ENCODE measurements around the gene DNAJC17. TPM values are rescaled to one million over a fixed set of nuclear protein-coding genes. Genes with fewer than 3 reads are reported as not detected.
A peak's percentile ranks its signal among the peaks of the same experiment; 100 is the strongest.

Gene DNAJC17
- total and polyA plus RNA-seq, 4 donors, result 10.0 to 32.5 (median 19.9) TPM

GRCh38 chr15:40747685-40748631 lies 59.3 kb downstream of the DNAJC17 start:
- peaks cover 3 to 55% (median 29%) of the 10 kb centered on the region in 4 donors for H3K36me3 ChIP-seq (ENCODE audit: control insufficient read depth in 4 of 4, insufficient read depth in 3 of 4, low read depth in 1 of 4, low read length in 3 of 4)
- H3K27me3 ChIP-seq (ENCODE audit: control insufficient read depth in 4 of 4, insufficient read depth in 4 of 4, low read length in 3 of 4), result no peaks in the 10 kb centered on the region
- no peak for DNase-seq (ENCODE audit: low spot score)
- H3K9me3 ChIP-seq (ENCODE audit: control insufficient read depth in 4 of 4, low read length in 3 of 4), result no peaks in the 10 kb centered on the region
- 67% methylated on average over 7 of the region's 7 CpGs for WGBS
- H3K27ac ChIP-seq (ENCODE audit: low read depth in 1 of 2, low read length in 2 of 2), result no peak overlapping the region
- no peak for TF ChIP-seq JUND (IDR thresholded peaks at IDR 0.05)
- no peak for TF ChIP-seq GABPA (IDR thresholded peaks at IDR 0.05 in 1 of 2, conservative IDR thresholded peaks at IDR 0.05 in 1 of 2)
- TF ChIP-seq, protein P1, sequence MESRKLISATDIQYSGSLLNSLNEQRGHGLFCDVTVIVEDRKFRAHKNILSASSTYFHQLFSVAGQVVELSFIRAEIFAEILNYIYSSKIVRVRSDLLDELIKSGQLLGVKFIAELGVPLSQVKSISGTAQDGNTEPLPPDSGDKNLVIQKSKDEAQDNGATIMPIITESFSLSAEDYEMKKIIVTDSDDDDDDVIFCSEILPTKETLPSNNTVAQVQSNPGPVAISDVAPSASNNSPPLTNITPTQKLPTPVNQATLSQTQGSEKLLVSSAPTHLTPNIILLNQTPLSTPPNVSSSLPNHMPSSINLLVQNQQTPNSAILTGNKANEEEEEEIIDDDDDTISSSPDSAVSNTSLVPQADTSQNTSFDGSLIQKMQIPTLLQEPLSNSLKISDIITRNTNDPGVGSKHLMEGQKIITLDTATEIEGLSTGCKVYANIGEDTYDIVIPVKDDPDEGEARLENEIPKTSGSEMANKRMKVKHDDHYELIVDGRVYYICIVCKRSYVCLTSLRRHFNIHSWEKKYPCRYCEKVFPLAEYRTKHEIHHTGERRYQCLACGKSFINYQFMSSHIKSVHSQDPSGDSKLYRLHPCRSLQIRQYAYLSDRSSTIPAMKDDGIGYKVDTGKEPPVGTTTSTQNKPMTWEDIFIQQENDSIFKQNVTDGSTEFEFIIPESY (IDR thresholded peaks at IDR 0.05), result no peak
- no peak for TF ChIP-seq REST (IDR thresholded peaks at IDR 0.05)
- no peak for TF ChIP-seq FOXA1 (IDR thresholded peaks at IDR 0.05)
- no peak for TF ChIP-seq SP1 (IDR thresholded peaks at IDR 0.05)
- TF ChIP-seq HNF4G (IDR thresholded peaks at IDR 0.05), result no peak
- H3K9ac ChIP-seq (ENCODE audit: low read depth in 1 of 2, low read length in 2 of 2), result no peak overlapping the region
- H3K4me1 ChIP-seq (ENCODE audit: control insufficient read depth in 4 of 4, insufficient read depth in 4 of 4, low read length in 3 of 4), result peaks cover 6 to 18% (median 15%) of the 10 kb centered on the region in 4 donors
- no peak overlapping the region for H3K4me3 ChIP-seq (ENCODE audit: low read depth in 1 of 3, low read length in 3 of 3)

DNA sequence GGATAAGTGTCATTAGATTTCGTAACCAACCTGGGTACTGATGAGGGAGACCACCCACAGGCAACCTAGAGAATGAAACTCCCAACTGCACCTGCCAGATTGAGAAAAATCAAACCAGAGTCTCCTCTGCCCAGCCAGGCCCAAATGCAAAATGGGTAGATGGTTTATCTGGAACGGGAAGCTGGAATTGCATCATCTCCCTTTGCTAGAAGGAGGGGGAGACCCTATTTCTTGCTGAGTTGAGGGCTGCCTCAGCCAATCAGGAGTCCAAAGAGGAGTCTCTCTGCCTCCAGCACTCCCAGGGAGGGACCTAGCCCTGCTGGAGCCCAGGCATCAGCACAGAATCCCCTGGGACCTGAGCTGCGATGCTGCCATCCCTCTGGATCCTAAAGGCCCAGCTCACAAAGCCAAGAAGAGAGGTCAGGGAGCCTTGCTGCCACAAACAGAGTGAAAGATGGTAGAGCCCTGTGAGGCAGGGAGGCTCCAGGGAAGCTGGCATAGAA lies 60.3 kb downstream of the DNAJC17 start:
- no peak for DNase-seq (ENCODE audit: low spot score)
- Histone ChIP-seq H3K36me3 (ENCODE audit: control insufficient read depth in 4 of 4, insufficient read depth in 3 of 4, low read depth in 1 of 4, low read length in 3 of 4) (peaks cover 3 to 54% (median 32%) of the 10 kb centered on the region in 4 donors), H3K4me3 (ENCODE audit: low read depth in 1 of 3, low read length in 3 of 3) (no peak overlapping the region), H3K9me3 (ENCODE audit: control insufficient read depth in 4 of 4, low read length in 3 of 4) (no peaks in the 10 kb centered on the region), H3K4me1 (ENCODE audit: control insufficient read depth in 4 of 4, insufficient read depth in 4 of 4, low read length in 3 of 4) (peaks cover 6 to 16% (median 12%) of the 10 kb centered on the region in 4 donors), H3K27ac (ENCODE audit: low read depth in 1 of 2, low read length in 2 of 2) (no peak overlapping the region), H3K27me3 (ENCODE audit: control insufficient read depth in 4 of 4, insufficient read depth in 4 of 4, low read length in 3 of 4) (no peaks in the 10 kb centered on the region), H3K9ac (ENCODE audit: low read depth in 1 of 2, low read length in 2 of 2) (no peak overlapping the region)
- 77% methylated on average over 3 of the region's 3 CpGs for whole genome bisulfite sequencing
- TF ChIP-seq ATF3 (IDR thresholded peaks at IDR 0.05) (no peak), SP1 (IDR thresholded peaks at IDR 0.05) (no peak)

DNA sequence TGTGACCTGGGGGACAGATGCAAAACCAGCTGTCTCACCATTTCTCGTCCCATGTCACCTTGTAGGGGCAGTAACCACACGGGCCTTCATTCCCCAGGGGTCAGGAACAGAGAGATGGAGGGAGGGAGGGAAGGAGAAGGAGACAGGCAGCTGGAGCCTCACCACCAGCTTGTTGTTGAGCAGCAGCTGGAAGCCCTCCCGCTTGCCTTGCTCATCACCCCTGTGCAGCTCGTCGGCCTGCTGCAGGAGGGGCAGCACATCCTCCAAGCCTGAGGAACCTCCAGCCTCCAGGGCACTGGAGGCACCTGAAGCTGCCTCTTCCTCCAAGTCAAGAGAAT lies 62.5 kb downstream of the DNAJC17 start:
- no peaks in the 10 kb centered on the region for H3K9me3 ChIP-seq (ENCODE audit: control insufficient read depth in 4 of 4, low read length in 3 of 4)
- H3K4me3 ChIP-seq (ENCODE audit: low read depth in 1 of 3, low read length in 3 of 3), result no peak overlapping the region
- H3K4me1 ChIP-seq (ENCODE audit: control insufficient read depth in 4 of 4, insufficient read depth in 4 of 4, low read length in 3 of 4), result peaks cover 6 to 16% (median 12%) of the 10 kb centered on the region in 4 donors
- 91% methylated on average over 5 of the region's 5 CpGs for WGBS
- no peak overlapping the region for H3K9ac ChIP-seq (ENCODE audit: low read depth in 1 of 2, low read length in 2 of 2)
- DNase-seq (ENCODE audit: low spot score), result no peak
- peaks cover 3 to 47% (median 27%) of the 10 kb centered on the region in 4 donors for H3K36me3 ChIP-seq (ENCODE audit: control insufficient read depth in 4 of 4, insufficient read depth in 3 of 4, low read depth in 1 of 4, low read length in 3 of 4)
- no peaks in the 10 kb centered on the region for H3K27me3 ChIP-seq (ENCODE audit: control insufficient read depth in 4 of 4, insufficient read depth in 4 of 4, low read length in 3 of 4)
- H3K27ac ChIP-seq (ENCODE audit: low read depth in 1 of 2, low read length in 2 of 2), result peak overlapping the region; percentile 42 to 43
- TF ChIP-seq RXRA (IDR thresholded peaks at IDR 0.05) (no peak), RAD21 (IDR thresholded peaks at IDR 0.05) (no peak), REST (IDR thresholded peaks at IDR 0.05) (no peak), JUND (IDR thresholded peaks at IDR 0.05) (no peak), YY1 (IDR thresholded peaks at IDR 0.05) (no peak), EGR1 (IDR thresholded peaks at IDR 0.05; ENCODE audit: low read depth in 2 of 2) (no peak), TAF1 (conservative IDR thresholded peaks at IDR 0.05) (no peak)
- TF ChIP-seq, protein P2, sequence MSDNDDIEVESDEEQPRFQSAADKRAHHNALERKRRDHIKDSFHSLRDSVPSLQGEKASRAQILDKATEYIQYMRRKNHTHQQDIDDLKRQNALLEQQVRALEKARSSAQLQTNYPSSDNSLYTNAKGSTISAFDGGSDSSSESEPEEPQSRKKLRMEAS (IDR thresholded peaks at IDR 0.05), result no peak
- TF ChIP-seq, protein P1 (IDR thresholded peaks at IDR 0.05), result no peak

All from liver (tissue), 9 donors.